GM12878 (cell line): ENCODE results near the gene ANXA4. TPM values are rescaled to one million over a fixed set of nuclear protein-coding genes. Genes with fewer than 3 reads are reported as not detected.

Source experiments
- ATAC-seq: fragments of 200-7000 bp; cut with Tn5 transposase; 3 replicates; pipeline ENCODE4 v1.9.1; 2020; ENCODE audit warnings: mild to moderate bottlenecking, moderate library complexity
- BruUV-seq: library from RNA; stranded (reverse); fragments of 400-500 nt; replicated peaks from 2 replicates; lab custom pipeline; 2021; lab: Mats Ljungman, UMichigan
- CTCF ChIA-PET: fragments of 300-600 bp; sonication (Branson Sonifier 250); formaldehyde crosslinking; extraction: SDS; loops from one replicate; lab custom pipeline; 2021; ENCODE audit warnings: inconsistent platforms; lab: Yijun Ruan, JAX
- POLR2A ChIA-PET: fragments of 350-600 bp; formaldehyde crosslinking; extraction: SDS; loops from one replicate; lab custom pipeline; 2021; ENCODE audit warnings: inconsistent platforms; lab: Charles Lee
- RAD21 ChIA-PET: fragments of 300-600 bp; sonication (Branson Sonifier 250); formaldehyde crosslinking; loops from one replicate; lab custom pipeline; 2023; ENCODE audit warnings: antibody characterized with exemption; ENCODE audit not compliant: unreplicated experiment; lab: Charles Lee
- SMC1A ChIA-PET: fragments of 300-600 bp; sonication (Branson Sonifier 250); formaldehyde crosslinking; loops from one replicate; lab custom pipeline; 2023; ENCODE audit not compliant: unreplicated experiment, uncharacterized antibody; lab: Charles Lee
- DNase-seq: peaks from one replicate; pipeline ENCODE4 v3.0.0-alpha.2; 2011; ENCODE audit warnings: low read depth, low spot score
- FAIRE-seq: peaks from 3 replicates; lab custom pipeline; 2011; peaks lifted over from hg19 to GRCh38; lab: Jason Lieb, UNC
- H2AFZ ChIP-seq: 2 replicates; pipeline ENCODE4 v1.6.0; 2011; ENCODE audit warnings: low read depth, low read length, control low read depth; ENCODE audit not compliant: control insufficient read depth
- H3K27ac ChIP-seq: 2 replicates; pipeline ENCODE4 v1.5.1; 2011; ENCODE audit warnings: control low read depth; ENCODE audit not compliant: control insufficient read depth, insufficient read depth
- H3K27me3 ChIP-seq, 2 experiments: replicated peaks in 1 of 2; 2 replicates each; pipeline versions ENCODE4 v1.6.0 to v1.6.1; 2011; ENCODE audit warnings: low read length in 1 of 2; ENCODE audit not compliant: control insufficient read depth in 2 of 2, insufficient read depth in 2 of 2
- H3K36me3 ChIP-seq, 2 experiments: 2 replicates each; pipeline ENCODE4 v1.5.1; 2011; ENCODE audit warnings: low read length in 1 of 2; ENCODE audit not compliant: control insufficient read depth in 2 of 2, insufficient read depth in 2 of 2
- H3K4me1 ChIP-seq: 2 replicates; pipeline ENCODE4 v1.6.1; 2011; ENCODE audit warnings: mild to moderate bottlenecking, low read length, moderate library complexity, mixed read lengths; ENCODE audit not compliant: control insufficient read depth, insufficient read depth
- H3K4me2 ChIP-seq: 2 replicates; pipeline ENCODE4 v1.6.0; 2011; ENCODE audit warnings: control low read depth; ENCODE audit not compliant: control insufficient read depth, insufficient read depth
- H3K4me3 ChIP-seq: fragments of 200-600 bp; sonication (generic); 2 replicates; pipeline ENCODE4 v1.5.1; 2016
- H3K79me2 ChIP-seq: 2 replicates; pipeline ENCODE4 v1.6.0; 2011; ENCODE audit warnings: low read length; ENCODE audit not compliant: control insufficient read depth, insufficient read depth
- H3K9ac ChIP-seq: 2 replicates; pipeline ENCODE4 v1.8.0; 2011; ENCODE audit warnings: low read length, control low read depth, mixed read lengths; ENCODE audit not compliant: control insufficient read depth, insufficient read depth
- H3K9me3 ChIP-seq: replicated peaks from 3 replicates; pipeline ENCODE4 v1.5.1; 2011; ENCODE audit warnings: mild to moderate bottlenecking, low read length; ENCODE audit not compliant: control insufficient read depth, insufficient read depth
- H4K20me1 ChIP-seq: 2 replicates; pipeline ENCODE4 v1.6.0; 2011; ENCODE audit not compliant: control insufficient read depth, insufficient read depth
- RUNX3 ChIP-seq: IDR thresholded peaks from 2 replicates; pipeline ENCODE4 v1.6.1; 2012; ENCODE audit warnings: low read length, inconsistent platforms
- WGBS: methylation state at CpG from one replicate; pipeline ENCODE4 v1.1.6; 2016; ENCODE audit warnings: low lambda C conversion rate; ENCODE audit not compliant: insufficient replicate concordance, insufficient coverage; ENCODE audit errors: missing lambda C conversion rate; 5-methylcytosine and 5-hydroxymethylcytosine counted together
- in situ Hi-C: fragments of 300-500 bp; cut with MboI; formaldehyde crosslinking; loops from 9 replicates; pipeline ENCODE4 v1.14.3; 2018; ENCODE audit warnings: mixed read lengths
- intact Hi-C: fragments of 100-400 bp; cut with micrococcal nuclease; formaldehyde crosslinking; loops from one replicate; pipeline ENCODE4 v1.14.2; 2022; ENCODE audit not compliant: unreplicated experiment
- polyA plus RNA-seq, 11 experiments: library from polyadenylated mRNA; depleted of rRNA in 4 of 11; unstranded in 6 of 11; stranded (reverse) in 5 of 11; fragments of >200 nt; fragmentation: Nextera tagmentation in 4 of 11; fragmentation: Illumina TruSeq in 1 of 11; extraction: Ambion mirVana in 4 of 11; extraction: Trizol in 1 of 11; gene quantifications; 1 replicate in 1 of 11; 2 replicates in 10 of 11; pipeline versions ENCODE4 v1.2.1 to v1.2.3, GENCODE V29; 2011 to 2016; ENCODE audit warnings: inconsistent platforms in 2 of 11, missing spikeins in 2 of 11, low read depth in 1 of 11
- total RNA-seq, 4 experiments: library from RNA; depleted of rRNA in 3 of 4; stranded (reverse); fragments of >200 nt in 3 of 4; fragmentation: Illumina TruSeq in 1 of 4; extraction: Trizol in 1 of 4; gene quantifications; 2 replicates each; pipeline versions ENCODE4 v1.2.1 to v1.2.3, GENCODE V29; 2013 to 2021
- TF ChIP-seq, protein P1 (sequence below): fragments of 450-650 bp; IDR thresholded peaks from 2 replicates; pipeline ENCODE4 v1.6.1; 2017; ENCODE audit warnings: mild to moderate bottlenecking, moderate library complexity

Gene ANXA4
- total and polyA plus RNA-seq, 10 of the 15 experiments (the other 5 are each of a cell fraction or from before 2014, with no cell fraction given), result 16.3 to 97.2 (median 71.0) TPM

DNA sequence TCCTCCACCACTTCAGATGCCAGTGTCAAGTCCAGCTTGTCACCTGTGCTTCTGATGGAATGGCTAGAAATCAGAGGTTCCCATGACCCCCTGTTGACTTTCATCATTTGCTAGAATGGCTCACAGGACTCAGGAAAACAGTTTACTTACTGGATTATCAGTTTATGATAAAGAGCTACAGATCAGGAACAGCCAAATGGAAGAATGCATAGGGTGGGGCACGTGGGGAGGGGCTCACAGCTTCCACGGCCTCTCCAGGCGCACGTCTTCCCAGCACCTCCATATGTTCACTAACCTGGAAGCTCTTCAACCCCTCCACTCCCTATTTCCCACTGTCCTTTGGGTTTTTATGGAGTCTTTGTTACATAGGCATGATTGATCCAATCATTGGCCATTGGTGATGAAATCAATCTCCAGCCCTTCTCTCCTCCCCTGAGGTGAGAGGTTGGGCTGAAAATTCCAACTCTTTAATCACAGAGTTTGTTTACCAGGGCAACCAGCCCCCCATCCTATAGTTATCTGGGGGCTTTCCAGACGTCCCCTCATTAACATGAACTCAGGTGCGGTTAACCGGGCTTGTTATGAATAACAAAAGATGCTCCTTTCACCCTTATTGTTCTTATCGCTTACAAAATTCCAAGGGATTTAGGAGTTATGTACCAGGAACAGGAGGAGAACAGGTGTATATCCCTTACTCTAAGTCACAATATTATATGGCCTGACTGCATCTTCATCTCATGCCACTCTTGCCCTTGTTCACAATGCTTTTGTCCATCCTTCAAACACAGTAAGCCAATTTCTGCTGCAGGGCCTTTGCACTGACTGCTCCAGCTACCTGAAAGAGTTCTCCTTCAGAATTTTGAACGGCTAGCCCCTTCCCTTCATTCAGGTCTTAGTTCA, 35.2 kb downstream of the ANXA4 start:
- FAIRE-seq (no peak), ATAC-seq (no peak), DNase-seq (no peak)
- H3K9me3 ChIP-seq, result peaks cover 3% of the 10 kb centered on the region
- WGBS, result 89% methylated on average over 9 of the region's 9 CpGs
- TF ChIP-seq RUNX3, result no peak
- TF ChIP-seq, protein P1, sequence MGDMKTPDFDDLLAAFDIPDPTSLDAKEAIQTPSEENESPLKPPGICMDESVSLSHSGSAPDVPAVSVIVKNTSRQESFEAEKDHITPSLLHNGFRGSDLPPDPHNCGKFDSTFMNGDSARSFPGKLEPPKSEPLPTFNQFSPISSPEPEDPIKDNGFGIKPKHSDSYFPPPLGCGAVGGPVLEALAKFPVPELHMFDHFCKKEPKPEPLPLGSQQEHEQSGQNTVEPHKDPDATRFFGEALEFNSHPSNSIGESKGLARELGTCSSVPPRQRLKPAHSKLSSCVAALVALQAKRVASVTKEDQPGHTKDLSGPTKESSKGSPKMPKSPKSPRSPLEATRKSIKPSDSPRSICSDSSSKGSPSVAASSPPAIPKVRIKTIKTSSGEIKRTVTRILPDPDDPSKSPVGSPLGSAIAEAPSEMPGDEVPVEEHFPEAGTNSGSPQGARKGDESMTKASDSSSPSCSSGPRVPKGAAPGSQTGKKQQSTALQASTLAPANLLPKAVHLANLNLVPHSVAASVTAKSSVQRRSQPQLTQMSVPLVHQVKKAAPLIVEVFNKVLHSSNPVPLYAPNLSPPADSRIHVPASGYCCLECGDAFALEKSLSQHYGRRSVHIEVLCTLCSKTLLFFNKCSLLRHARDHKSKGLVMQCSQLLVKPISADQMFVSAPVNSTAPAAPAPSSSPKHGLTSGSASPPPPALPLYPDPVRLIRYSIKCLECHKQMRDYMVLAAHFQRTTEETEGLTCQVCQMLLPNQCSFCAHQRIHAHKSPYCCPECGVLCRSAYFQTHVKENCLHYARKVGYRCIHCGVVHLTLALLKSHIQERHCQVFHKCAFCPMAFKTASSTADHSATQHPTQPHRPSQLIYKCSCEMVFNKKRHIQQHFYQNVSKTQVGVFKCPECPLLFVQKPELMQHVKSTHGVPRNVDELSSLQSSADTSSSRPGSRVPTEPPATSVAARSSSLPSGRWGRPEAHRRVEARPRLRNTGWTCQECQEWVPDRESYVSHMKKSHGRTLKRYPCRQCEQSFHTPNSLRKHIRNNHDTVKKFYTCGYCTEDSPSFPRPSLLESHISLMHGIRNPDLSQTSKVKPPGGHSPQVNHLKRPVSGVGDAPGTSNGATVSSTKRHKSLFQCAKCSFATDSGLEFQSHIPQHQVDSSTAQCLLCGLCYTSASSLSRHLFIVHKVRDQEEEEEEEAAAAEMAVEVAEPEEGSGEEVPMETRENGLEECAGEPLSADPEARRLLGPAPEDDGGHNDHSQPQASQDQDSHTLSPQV, result no peak
- no TSS peak for BruUV-seq
- ChIA-PET POLR2A (interaction anchor here (0.8 to 4.2 kb wide), 7 partner anchors 10 to 40 kb away, joined by 3 to 29 read pairs (median 12); no protein-coding TSS in a partner anchor), RAD21 (interaction anchor here (0.9 to 4.4 kb wide), 6 partner anchors 13 to 52 kb away, joined by 3 to 33 read pairs (median 11); no protein-coding TSS in a partner anchor), SMC1A (interaction anchor here (0.9 to 7.2 kb wide), 9 partner anchors 11 to 59 kb away, joined by 3 to 94 read pairs (median 20); no protein-coding TSS in a partner anchor), CTCF (interaction anchor here (0.6 to 4.1 kb wide), 6 partner anchors 13 to 53 kb away, joined by 3 to 25 read pairs (median 3); no protein-coding TSS in a partner anchor)
- no peak overlapping the region for H3K27ac ChIP-seq
- intact Hi-C loops (no loop called here), in situ Hi-C loops (no loop called here)
- H3K4me2 ChIP-seq, result no peak overlapping the region
- H2AFZ ChIP-seq, result no peak overlapping the region
- no peak overlapping the region for H3K4me3 ChIP-seq
- H3K27me3 ChIP-seq, result no peaks in the 10 kb centered on the region
- peaks cover 2% of the 10 kb centered on the region for H3K79me2 ChIP-seq
- no peaks in the 10 kb centered on the region for H4K20me1 ChIP-seq
- no peak overlapping the region for H3K9ac ChIP-seq
- peaks cover 38% of the 10 kb centered on the region for H3K4me1 ChIP-seq
- H3K36me3 ChIP-seq, result no peaks in the 10 kb centered on the region
